Mesenchymal stem cell (in vitro differentiated cells and primary cell): ENCODE results near the gene U2AF2.

Experiments used
- DNase-seq: peaks from one replicate; pipeline ENCODE4 v3.0.0-alpha.2; 2013
- H2AFZ ChIP-seq: one replicate; pipeline ENCODE4 v1.6.1; 2013; ENCODE audit warnings: low read depth, mild to moderate bottlenecking, control low read depth, inconsistent platforms, low read length, moderate library complexity
- H2AK5ac ChIP-seq: 2 replicates; pipeline ENCODE4 v1.6.1; 2013; ENCODE audit warnings: low read length, moderate library complexity, mild to moderate bottlenecking, inconsistent platforms; ENCODE audit not compliant: severe bottlenecking
- H2BK120ac ChIP-seq: one replicate; pipeline ENCODE4 v1.6.1; 2013; ENCODE audit warnings: low read depth, mild to moderate bottlenecking, inconsistent platforms, low read length, moderate library complexity
- H2BK12ac ChIP-seq, 2 experiments: one replicate each; pipeline ENCODE4 v1.6.1; 2013; ENCODE audit warnings: inconsistent platforms in 2 of 2, low read length in 2 of 2, mild to moderate bottlenecking in 2 of 2, moderate library complexity in 2 of 2, control low read depth in 1 of 2
- H2BK15ac ChIP-seq: one replicate; pipeline ENCODE4 v1.6.1; 2013; ENCODE audit warnings: mild to moderate bottlenecking, low read depth, inconsistent platforms; ENCODE audit not compliant: poor library complexity, severe bottlenecking
- H2BK5ac ChIP-seq: 2 replicates; pipeline ENCODE4 v1.6.1; 2013; ENCODE audit warnings: low read depth, mild to moderate bottlenecking, low read length, control low read depth, inconsistent platforms; ENCODE audit not compliant: poor library complexity, severe bottlenecking
- H3K14ac ChIP-seq, 2 experiments: one replicate each; pipeline ENCODE4 v1.6.1; 2013; ENCODE audit warnings: inconsistent platforms in 2 of 2, low read length in 2 of 2, control low read depth in 1 of 2, mild to moderate bottlenecking in 1 of 2, moderate library complexity in 1 of 2
- H3K18ac ChIP-seq, 2 experiments: one replicate each; pipeline ENCODE4 v1.6.1; 2013; ENCODE audit warnings: inconsistent platforms in 2 of 2, low read length in 2 of 2, control low read depth in 1 of 2, low read depth in 1 of 2, mild to moderate bottlenecking in 1 of 2
- H3K23ac ChIP-seq, 2 experiments: one replicate each; pipeline ENCODE4 v1.6.1; 2013; ENCODE audit warnings: inconsistent platforms in 2 of 2, low read length in 2 of 2, mild to moderate bottlenecking in 2 of 2, moderate library complexity in 2 of 2, control low read depth in 1 of 2
- H3K27ac ChIP-seq: 2 replicates; pipeline ENCODE4 v1.5.1; 2013; ENCODE audit warnings: mild to moderate bottlenecking, moderate library complexity, low read length, control low read depth, inconsistent platforms; ENCODE audit not compliant: poor library complexity, severe bottlenecking
- H3K27me3 ChIP-seq, 2 experiments: 2 replicates each; pipeline versions ENCODE4 v1.6.1 to v1.7.0; 2013; ENCODE audit warnings: low read length in 2 of 2, mild to moderate bottlenecking in 2 of 2, moderate library complexity in 2 of 2, control low read depth in 1 of 2, inconsistent platforms in 1 of 2; ENCODE audit not compliant: control insufficient read depth in 1 of 2, insufficient read depth in 1 of 2
- H3K36me3 ChIP-seq, 2 experiments: 2 replicates each; pipeline versions ENCODE4 v1.6.1 to v1.7.0; 2013; ENCODE audit warnings: low read length in 2 of 2, control low read depth in 1 of 2, inconsistent platforms in 1 of 2, low read depth in 1 of 2, mild to moderate bottlenecking in 1 of 2; ENCODE audit not compliant: insufficient read depth in 2 of 2, control insufficient read depth in 1 of 2
- H3K4ac ChIP-seq, 2 experiments: one replicate each; pipeline ENCODE4 v1.6.1; 2013; ENCODE audit warnings: inconsistent platforms in 2 of 2, low read length in 2 of 2, mild to moderate bottlenecking in 2 of 2, moderate library complexity in 2 of 2, control low read depth in 1 of 2, low read depth in 1 of 2
- H3K4me1 ChIP-seq: 2 replicates; pipeline ENCODE4 v1.6.1; 2013; ENCODE audit warnings: low read depth, low read length, control low read depth; ENCODE audit not compliant: control insufficient read depth, insufficient read depth
- H3K4me2 ChIP-seq: 2 replicates; pipeline ENCODE4 v1.6.1; 2013; ENCODE audit warnings: low read length, mild to moderate bottlenecking, inconsistent platforms; ENCODE audit not compliant: poor library complexity, severe bottlenecking
- H3K4me3 ChIP-seq, 2 experiments: 2 replicates each; pipeline versions ENCODE4 v1.5.1 to v1.7.0; 2013; ENCODE audit warnings: low read length in 2 of 2, mild to moderate bottlenecking in 2 of 2, control low read depth in 1 of 2, low read depth in 1 of 2; ENCODE audit not compliant: insufficient read depth in 1 of 2
- H3K79me1 ChIP-seq: replicated peaks from 2 replicates; pipeline ENCODE4 v1.6.1; 2013; ENCODE audit warnings: mild to moderate bottlenecking, control low read depth, low read length, inconsistent platforms; ENCODE audit not compliant: poor library complexity, severe bottlenecking
- H3K9ac ChIP-seq: 2 replicates; pipeline ENCODE4 v1.7.0; 2013; ENCODE audit warnings: mild to moderate bottlenecking, low read length, moderate library complexity
- H3K9me3 ChIP-seq: 2 replicates; pipeline ENCODE4 v1.7.0; 2013; ENCODE audit warnings: mild to moderate bottlenecking, low read length; ENCODE audit not compliant: control insufficient read depth
- H4K8ac ChIP-seq: one replicate; pipeline ENCODE4 v1.6.1; 2013; ENCODE audit warnings: inconsistent platforms, mild to moderate bottlenecking, low read length, moderate library complexity
- H4K91ac ChIP-seq: one replicate; pipeline ENCODE4 v1.6.1; 2013; ENCODE audit warnings: mild to moderate bottlenecking, low read length, inconsistent platforms
- WGBS: methylation state at CpG from one replicate; pipeline ENCODE4 v1.1.7; 2013; ENCODE audit warnings: mixed read lengths; 5-methylcytosine and 5-hydroxymethylcytosine counted together

U2AF2 gene

DNA sequence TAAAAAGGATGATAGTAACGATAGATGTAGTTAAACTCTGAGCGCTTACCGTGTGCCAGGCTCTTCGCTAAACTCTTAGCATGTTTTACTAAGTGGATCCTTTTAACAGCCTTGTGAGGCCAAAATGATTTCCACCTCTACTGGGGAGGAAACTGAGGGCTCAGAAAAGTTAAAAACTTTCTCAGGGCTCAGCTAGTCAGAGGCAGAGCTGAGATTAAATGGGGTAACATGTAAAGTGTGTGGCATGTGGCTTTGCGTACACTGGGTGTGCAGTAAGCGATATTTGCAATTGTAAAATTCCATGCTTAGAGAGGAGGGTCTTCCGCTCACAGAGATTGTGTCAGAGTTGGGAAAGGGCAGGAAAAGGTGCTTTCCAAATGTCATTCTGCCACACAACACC lies 1.7 kb downstream of the U2AF2 start:
- H2BK12ac ChIP-seq = no peak overlapping the region

GRCh38 chr19:55656988-55657747 lies 2.3 kb downstream of the U2AF2 start:
- WGBS = 73% methylated on average over 18 of the region's 18 CpGs

More for the DNA sequence above, 1.7 kb downstream of the U2AF2 start:
- Histone ChIP-seq H3K79me1 (peaks cover 11% of the 10 kb centered on the region), H4K8ac (no peak overlapping the region), H3K9ac (peak overlapping the region; percentile 99), H3K27ac (no peak overlapping the region), H3K18ac (no peak overlapping the region), H2AK5ac (no peak overlapping the region), H3K4me3 (peak overlapping the region in 1 of 2 experiments; percentile 92), H2BK15ac (no peak overlapping the region), H3K4ac (no peak overlapping the region), H2AFZ (no peak overlapping the region), H2BK5ac (no peak overlapping the region), H3K36me3 (peaks cover 29 to 53% of the 10 kb centered on the region in 2 experiments), H3K4me2 (peak overlapping the region; percentile 60), H3K9me3 (no peaks in the 10 kb centered on the region), H4K91ac (no peak overlapping the region), H2BK120ac (no peak overlapping the region), H3K14ac (no peak overlapping the region), H3K27me3 (no peaks in the 10 kb centered on the region), H3K23ac (no peak overlapping the region), H3K4me1 (peaks cover 30% of the 10 kb centered on the region)
- WGBS = 87% methylated on average over 7 of the region's 7 CpGs
- no peak for DNase-seq

GRCh38 chr19:55658846-55659459 lies 4.1 kb downstream of the U2AF2 start:
- Histone ChIP-seq H2BK12ac (no peak overlapping the region), H2BK120ac (no peak overlapping the region), H4K91ac (no peak overlapping the region), H3K9ac (peak overlapping the region; percentile 72), H3K27me3 (no peaks in the 10 kb centered on the region), H3K4ac (no peak overlapping the region), H2BK5ac (no peak overlapping the region), H3K14ac (no peak overlapping the region), H2BK15ac (no peak overlapping the region), H3K23ac (peak overlapping the region in 1 of 2 experiments; percentile 9), H4K8ac (no peak overlapping the region), H3K79me1 (peaks cover 10% of the 10 kb centered on the region), H3K4me3 (peak overlapping the region in 1 of 2 experiments; percentile 59), H3K4me2 (peak overlapping the region; percentile 25), H3K36me3 (peaks cover 44 to 61% of the 10 kb centered on the region in 2 experiments), H3K9me3 (no peaks in the 10 kb centered on the region), H3K18ac (no peak overlapping the region), H2AFZ (no peak overlapping the region), H3K4me1 (peaks cover 27% of the 10 kb centered on the region), H2AK5ac (no peak overlapping the region), H3K27ac (no peak overlapping the region)
- DNase-seq = no peak
- WGBS = 97% methylated on average over 37 of the region's 37 CpGs

More at GRCh38 chr19:55656988-55657747, 2.3 kb downstream of the U2AF2 start:
- peak overlapping the region; percentile 99 for H3K9ac ChIP-seq
- H3K4me3 ChIP-seq = peak overlapping the region in 1 of 2 experiments; percentile 92
- H2BK15ac ChIP-seq = no peak overlapping the region
- no peak overlapping the region for H3K14ac ChIP-seq
- no peak overlapping the region for H3K4ac ChIP-seq
- H3K27me3 ChIP-seq = no peaks in the 10 kb centered on the region
- H2BK12ac ChIP-seq = no peak overlapping the region
- peaks cover 30% of the 10 kb centered on the region for H3K4me1 ChIP-seq
- H3K79me1 ChIP-seq = peaks cover 10% of the 10 kb centered on the region
- H2AFZ ChIP-seq = no peak overlapping the region
- DNase-seq = no peak
- H4K91ac ChIP-seq = no peak overlapping the region
- H3K4me2 ChIP-seq = peak overlapping the region; percentile 0
- no peak overlapping the region for H2BK120ac ChIP-seq
- H3K27ac ChIP-seq = peak overlapping the region; percentile 19
- H3K18ac ChIP-seq = no peak overlapping the region
- no peaks in the 10 kb centered on the region for H3K9me3 ChIP-seq
- no peak overlapping the region for H2AK5ac ChIP-seq
- H2BK5ac ChIP-seq = no peak overlapping the region
- H3K36me3 ChIP-seq = peaks cover 31 to 53% of the 10 kb centered on the region in 2 experiments
- no peak overlapping the region for H4K8ac ChIP-seq
- H3K23ac ChIP-seq = no peak overlapping the region

GRCh38 chr19:55659822-55660221 lies 5.0 kb downstream of the U2AF2 start:
- Histone ChIP-seq H3K9ac (peak overlapping the region; percentile 72), H2AK5ac (no peak overlapping the region), H3K4me2 (no peak overlapping the region), H2BK120ac (no peak overlapping the region), H4K91ac (no peak overlapping the region), H3K14ac (no peak overlapping the region), H3K4me3 (no peak overlapping the region), H2BK12ac (no peak overlapping the region), H3K9me3 (no peaks in the 10 kb centered on the region), H3K18ac (no peak overlapping the region), H2BK5ac (no peak overlapping the region), H3K4me1 (peaks cover 27% of the 10 kb centered on the region), H4K8ac (no peak overlapping the region), H3K27ac (no peak overlapping the region), H3K4ac (no peak overlapping the region), H2AFZ (no peak overlapping the region), H3K36me3 (peaks cover 52 to 70% of the 10 kb centered on the region in 2 experiments), H2BK15ac (no peak overlapping the region), H3K79me1 (peaks cover 11% of the 10 kb centered on the region), H3K27me3 (no peaks in the 10 kb centered on the region), H3K23ac (no peak overlapping the region)
- no peak for DNase-seq
- WGBS = 100% methylated on average over 4 of the region's 9 CpGs
